Parathyroid adenoma (tissue), 2 donors: ENCODE measurements around the gene XYLT2.

Experiments used
- H2AFZ ChIP-seq: fragments of 300-600 bp; sonication (generic); one replicate; pipeline ENCODE4 v1.7.0; 2017; ENCODE audit warnings: antibody characterized with exemption, mild to moderate bottlenecking
- H3K27ac ChIP-seq: fragments of 300-600 bp; sonication (generic); one replicate; pipeline ENCODE4 v1.7.0; 2017
- H3K27me3 ChIP-seq: fragments of 300-600 bp; sonication (generic); one replicate; pipeline ENCODE4 v1.7.0; 2017; ENCODE audit warnings: low read length; ENCODE audit not compliant: control insufficient read depth, insufficient read depth
- H3K36me3 ChIP-seq: fragments of 300-600 bp; sonication (generic); one replicate; pipeline ENCODE4 v1.7.0; 2017; ENCODE audit warnings: low read length; ENCODE audit not compliant: control insufficient read depth, insufficient read depth
- H3K4me1 ChIP-seq: fragments of 300-600 bp; sonication (generic); one replicate; pipeline ENCODE4 v1.7.0; 2017; ENCODE audit warnings: control low read depth
- H3K4me2 ChIP-seq: fragments of 300-600 bp; sonication (generic); one replicate; pipeline ENCODE4 v1.7.0; 2017; ENCODE audit warnings: low read length
- H3K4me3 ChIP-seq: fragments of 300-600 bp; sonication (generic); one replicate; pipeline ENCODE4 v1.7.0; 2017; ENCODE audit warnings: low read depth, low read length
- H3K79me2 ChIP-seq: fragments of 300-600 bp; sonication (generic); one replicate; pipeline ENCODE4 v1.7.0; 2017; ENCODE audit warnings: control low read depth
- H3K9ac ChIP-seq: fragments of 300-600 bp; sonication (generic); one replicate; pipeline ENCODE4 v1.7.0; 2017; ENCODE audit warnings: mild to moderate bottlenecking
- H3K9me3 ChIP-seq: fragments of 300-600 bp; sonication (generic); one replicate; pipeline ENCODE4 v1.7.0; 2017; ENCODE audit warnings: low read length; ENCODE audit not compliant: control insufficient read depth
- TF ChIP-seq, protein P1 (sequence below): fragments of 300-600 bp; sonication (generic); IDR thresholded peaks from one replicate; pipeline ENCODE4 v1.7.0; 2017; ENCODE audit warnings: antibody characterized with exemption, mild to moderate bottlenecking
- donor health status: primary hyperparathyroidism.

Gene XYLT2

DNA sequence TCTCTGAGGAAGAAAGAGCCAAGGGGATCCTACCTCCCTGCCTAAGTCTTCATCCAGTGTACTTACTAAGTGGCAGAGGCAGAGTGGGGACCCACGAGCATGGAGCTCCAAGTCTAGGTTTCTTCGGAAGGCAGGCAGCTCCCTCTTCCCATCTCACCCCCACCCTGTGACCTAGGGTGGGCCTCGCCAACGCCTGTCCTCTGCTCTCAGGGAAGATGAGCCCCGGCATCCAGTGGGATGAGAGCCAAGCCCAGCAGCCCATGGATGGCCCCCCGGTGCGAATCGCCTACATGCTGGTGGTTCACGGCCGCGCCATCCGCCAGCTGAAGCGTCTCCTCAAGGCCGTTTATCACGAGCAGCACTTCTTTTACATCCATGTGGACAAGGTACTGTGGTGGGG is 8.3 kb downstream of the XYLT2 start:
- no peak overlapping the region for H3K4me3 ChIP-seq
- no peaks in the 10 kb centered on the region for H3K4me1 ChIP-seq
- no peaks in the 10 kb centered on the region for H3K36me3 ChIP-seq
- TF ChIP-seq, protein P1, sequence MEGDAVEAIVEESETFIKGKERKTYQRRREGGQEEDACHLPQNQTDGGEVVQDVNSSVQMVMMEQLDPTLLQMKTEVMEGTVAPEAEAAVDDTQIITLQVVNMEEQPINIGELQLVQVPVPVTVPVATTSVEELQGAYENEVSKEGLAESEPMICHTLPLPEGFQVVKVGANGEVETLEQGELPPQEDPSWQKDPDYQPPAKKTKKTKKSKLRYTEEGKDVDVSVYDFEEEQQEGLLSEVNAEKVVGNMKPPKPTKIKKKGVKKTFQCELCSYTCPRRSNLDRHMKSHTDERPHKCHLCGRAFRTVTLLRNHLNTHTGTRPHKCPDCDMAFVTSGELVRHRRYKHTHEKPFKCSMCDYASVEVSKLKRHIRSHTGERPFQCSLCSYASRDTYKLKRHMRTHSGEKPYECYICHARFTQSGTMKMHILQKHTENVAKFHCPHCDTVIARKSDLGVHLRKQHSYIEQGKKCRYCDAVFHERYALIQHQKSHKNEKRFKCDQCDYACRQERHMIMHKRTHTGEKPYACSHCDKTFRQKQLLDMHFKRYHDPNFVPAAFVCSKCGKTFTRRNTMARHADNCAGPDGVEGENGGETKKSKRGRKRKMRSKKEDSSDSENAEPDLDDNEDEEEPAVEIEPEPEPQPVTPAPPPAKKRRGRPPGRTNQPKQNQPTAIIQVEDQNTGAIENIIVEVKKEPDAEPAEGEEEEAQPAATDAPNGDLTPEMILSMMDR: no peak
- no peak overlapping the region for H3K27ac ChIP-seq
- no peaks in the 10 kb centered on the region for H3K27me3 ChIP-seq
- H3K4me2 ChIP-seq: no peak overlapping the region
- no peaks in the 10 kb centered on the region for H3K9me3 ChIP-seq
- no peak overlapping the region for H3K9ac ChIP-seq
- H2AFZ ChIP-seq: no peak overlapping the region
- H3K79me2 ChIP-seq: peaks cover 3% of the 10 kb centered on the region

DNA sequence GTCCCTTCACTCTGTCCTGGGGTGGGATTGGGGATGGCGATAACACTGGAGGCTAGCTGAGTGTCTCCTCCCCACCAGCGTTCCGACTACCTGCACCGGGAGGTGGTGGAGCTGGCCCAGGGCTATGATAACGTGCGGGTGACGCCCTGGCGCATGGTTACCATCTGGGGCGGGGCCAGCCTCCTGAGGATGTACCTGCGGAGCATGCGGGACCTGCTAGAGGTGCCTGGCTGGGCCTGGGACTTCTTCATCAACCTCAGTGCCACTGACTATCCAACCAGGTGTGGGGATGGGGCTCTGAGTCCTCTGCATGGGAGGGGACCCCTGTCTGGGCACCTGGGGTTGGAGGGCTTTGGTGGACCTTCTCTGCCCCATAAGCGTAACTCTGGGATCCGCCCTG is 8.8 kb downstream of the XYLT2 start:
- no peaks in the 10 kb centered on the region for H3K4me1 ChIP-seq
- no peak overlapping the region for H3K27ac ChIP-seq
- H3K4me2 ChIP-seq: no peak overlapping the region
- no peaks in the 10 kb centered on the region for H3K36me3 ChIP-seq
- no peaks in the 10 kb centered on the region for H3K9me3 ChIP-seq
- H3K9ac ChIP-seq: no peak overlapping the region
- no peak overlapping the region for H3K4me3 ChIP-seq
- H3K79me2 ChIP-seq: peaks cover 3% of the 10 kb centered on the region
- H2AFZ ChIP-seq: no peak overlapping the region
- no peaks in the 10 kb centered on the region for H3K27me3 ChIP-seq
- TF ChIP-seq, protein P1: no peak

DNA sequence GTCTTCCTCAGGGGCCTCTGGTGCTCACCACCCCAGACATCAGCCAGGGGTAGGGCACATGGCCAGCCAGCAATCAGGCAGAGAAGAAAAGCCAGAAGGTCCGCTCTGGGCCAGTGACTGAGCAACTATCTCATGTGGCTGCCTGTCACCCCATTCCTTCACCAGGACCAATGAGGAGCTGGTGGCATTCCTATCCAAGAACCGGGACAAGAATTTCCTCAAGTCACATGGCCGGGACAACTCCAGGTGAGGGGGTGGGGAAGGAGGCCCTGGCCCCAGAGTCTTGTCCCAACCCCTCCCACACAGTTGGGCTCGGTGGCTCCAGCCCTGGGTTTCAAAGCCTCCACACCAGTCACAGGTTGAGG is 9.4 kb downstream of the XYLT2 start:
- H3K4me3 ChIP-seq: no peak overlapping the region
- peaks cover 3% of the 10 kb centered on the region for H3K79me2 ChIP-seq
- no peaks in the 10 kb centered on the region for H3K27me3 ChIP-seq
- H3K36me3 ChIP-seq: no peaks in the 10 kb centered on the region
- H3K9me3 ChIP-seq: no peaks in the 10 kb centered on the region
- TF ChIP-seq, protein P1: no peak
- no peaks in the 10 kb centered on the region for H3K4me1 ChIP-seq
- no peak overlapping the region for H3K9ac ChIP-seq
- no peak overlapping the region for H3K27ac ChIP-seq
- no peak overlapping the region for H3K4me2 ChIP-seq
- H2AFZ ChIP-seq: no peak overlapping the region

DNA sequence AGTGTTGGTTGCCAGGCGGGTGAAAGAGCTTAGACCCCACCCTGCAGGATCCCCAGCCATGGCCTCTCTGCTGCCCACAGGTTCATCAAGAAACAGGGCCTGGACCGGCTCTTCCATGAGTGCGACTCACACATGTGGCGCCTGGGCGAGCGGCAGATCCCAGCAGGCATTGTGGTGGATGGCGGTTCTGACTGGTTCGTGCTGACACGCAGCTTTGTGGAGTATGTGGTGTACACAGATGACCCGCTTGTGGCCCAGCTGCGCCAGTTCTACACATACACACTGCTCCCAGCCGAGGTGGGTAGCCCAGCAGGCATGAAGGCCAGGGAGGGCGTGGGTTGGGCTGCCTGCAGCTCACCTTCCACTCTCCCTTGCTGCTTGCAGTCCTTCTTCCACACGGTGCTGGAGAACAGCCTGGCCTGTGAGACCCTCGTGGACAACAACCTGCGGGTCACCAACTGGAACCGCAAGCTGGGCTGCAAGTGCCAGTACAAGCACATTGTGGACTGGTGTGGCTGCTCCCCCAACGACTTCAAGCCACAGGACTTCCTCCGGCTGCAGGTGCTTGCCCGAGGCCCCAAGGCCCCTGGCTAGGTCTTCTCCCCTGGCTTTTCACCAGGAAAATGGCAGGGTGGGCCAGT is 9.9 kb downstream of the XYLT2 start:
- Histone ChIP-seq H3K9ac (no peak overlapping the region), H3K4me3 (no peak overlapping the region), H3K27me3 (no peaks in the 10 kb centered on the region), H3K9me3 (no peaks in the 10 kb centered on the region), H2AFZ (no peak overlapping the region), H3K4me2 (no peak overlapping the region), H3K27ac (no peak overlapping the region), H3K4me1 (no peaks in the 10 kb centered on the region), H3K79me2 (peaks cover 3% of the 10 kb centered on the region), H3K36me3 (no peaks in the 10 kb centered on the region)
- TF ChIP-seq, protein P1: no peak

DNA sequence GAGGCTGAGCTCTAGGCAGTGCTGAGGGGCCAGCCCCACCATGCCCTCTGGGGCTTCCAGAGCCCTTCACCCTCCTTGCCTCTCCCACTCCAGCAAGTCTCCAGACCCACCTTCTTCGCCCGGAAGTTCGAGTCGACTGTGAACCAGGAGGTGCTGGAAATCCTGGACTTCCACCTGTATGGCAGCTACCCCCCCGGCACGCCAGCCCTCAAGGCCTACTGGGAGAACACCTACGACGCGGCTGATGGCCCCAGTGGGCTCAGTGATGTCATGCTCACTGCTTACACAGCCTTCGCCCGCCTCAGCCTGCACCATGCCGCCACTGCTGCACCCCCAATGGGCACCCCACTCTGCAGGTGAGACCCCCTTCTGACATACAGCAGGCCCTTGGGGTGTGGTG is 10.5 kb downstream of the XYLT2 start:
- H3K36me3 ChIP-seq: no peaks in the 10 kb centered on the region
- H3K27me3 ChIP-seq: no peaks in the 10 kb centered on the region
- H3K4me3 ChIP-seq: no peak overlapping the region

More for the DNA sequence above, 10.5 kb downstream of the XYLT2 start:
- Histone ChIP-seq H3K27ac (no peak overlapping the region), H3K4me1 (no peaks in the 10 kb centered on the region), H3K9me3 (no peaks in the 10 kb centered on the region), H3K79me2 (peaks cover 3% of the 10 kb centered on the region), H3K9ac (no peak overlapping the region), H3K4me2 (no peak overlapping the region), H2AFZ (no peak overlapping the region)
- TF ChIP-seq, protein P1: no peak
